ENCODE results near the gene MOSPD2. TPM values are rescaled to one million over a fixed set of nuclear protein-coding genes. Genes with fewer than 3 reads are reported as not detected.

The MOSPD2 gene
- total and polyA plus RNA-seq, 8 donors: 1.7 to 34.1 (median 5.9) TPM

- H3K4me1 ChIP-seq: no peaks in the 10 kb centered on the region
- WGBS, 5 donors: 64 to 81% (median 76%) methylated on average over 3 of the region's 3 CpGs
- no peak overlapping the region for H3K4me3 ChIP-seq
- TF ChIP-seq EP300 (IDR thresholded peaks at IDR 0.05) (no peak), POLR2A (IDR thresholded peaks at IDR 0.05) (no peak), POLR2AphosphoS5 (IDR thresholded peaks at IDR 0.05) (no peak), CTCF (IDR thresholded peaks at IDR 0.05) (no peak)
- intact Hi-C loops (cut with DNase I; ENCODE audit: low total_unique reads): no loop called here
- no peak for DNase-seq
- H3K9me3 ChIP-seq: no peaks in the 10 kb centered on the region
- no peak overlapping the region for H3K27ac ChIP-seq
- H3K36me3 ChIP-seq: no peaks in the 10 kb centered on the region
- H3K27me3 ChIP-seq: peaks cover 0 to 4% (median 0%) of the 10 kb centered on the region in 3 donors
Measured at GRCh38 chrX:14941301-14941700, 68.1 kb downstream of the MOSPD2 start.

GRCh38 chrX:14942341-14942740 lies 69.1 kb downstream of the MOSPD2 start:
- Histone ChIP-seq H3K36me3 (no peaks in the 10 kb centered on the region), H3K4me1 (no peaks in the 10 kb centered on the region), H3K4me3 (no peak overlapping the region), H3K27me3 (peaks cover 0 to 4% (median 0%) of the 10 kb centered on the region in 3 donors), H3K27ac (no peak overlapping the region), H3K9me3 (no peaks in the 10 kb centered on the region)
- DNase-seq: no peak
- WGBS, 5 donors: 69 to 87% (median 78%) methylated on average over 3 of the region's 3 CpGs
- intact Hi-C loops (cut with DNase I; ENCODE audit: low total_unique reads): no loop called here
- TF ChIP-seq POLR2A (IDR thresholded peaks at IDR 0.05) (no peak), CTCF (IDR thresholded peaks at IDR 0.05) (no peak), POLR2AphosphoS5 (IDR thresholded peaks at IDR 0.05) (no peak), EP300 (IDR thresholded peaks at IDR 0.05) (no peak)

- Histone ChIP-seq H3K27ac (no peak overlapping the region), H3K27me3 (peaks cover 0 to 4% (median 0%) of the 10 kb centered on the region in 3 donors), H3K4me1 (no peaks in the 10 kb centered on the region), H3K9me3 (no peaks in the 10 kb centered on the region), H3K4me3 (no peak overlapping the region), H3K36me3 (no peaks in the 10 kb centered on the region)
- WGBS, 5 donors: 73 to 93% (median 83%) methylated on average over 2 of the region's 2 CpGs
- no peak for DNase-seq
- intact Hi-C loops (cut with DNase I; ENCODE audit: low total_unique reads): no loop called here
- TF ChIP-seq POLR2A (IDR thresholded peaks at IDR 0.05) (no peak), POLR2AphosphoS5 (IDR thresholded peaks at IDR 0.05) (no peak), CTCF (IDR thresholded peaks at IDR 0.05) (no peak), EP300 (IDR thresholded peaks at IDR 0.05) (no peak)
Measured at GRCh38 chrX:14943962-14944361, 70.7 kb downstream of the MOSPD2 start.

- Histone ChIP-seq H3K4me3 (no peak overlapping the region), H3K27ac (no peak overlapping the region), H3K4me1 (no peaks in the 10 kb centered on the region), H3K9me3 (no peaks in the 10 kb centered on the region), H3K36me3 (no peaks in the 10 kb centered on the region), H3K27me3 (no peaks in the 10 kb centered on the region)
- no peak for DNase-seq
- WGBS, 5 donors: 86 to 95% (median 92%) methylated on average over 5 of the region's 5 CpGs
- intact Hi-C loops (cut with DNase I; ENCODE audit: low total_unique reads): no loop called here
- TF ChIP-seq EP300 (IDR thresholded peaks at IDR 0.05) (no peak), POLR2AphosphoS5 (IDR thresholded peaks at IDR 0.05) (no peak), CTCF (IDR thresholded peaks at IDR 0.05) (no peak), POLR2A (IDR thresholded peaks at IDR 0.05) (no peak)
Measured at GRCh38 chrX:14946606-14947155, 73.5 kb downstream of the MOSPD2 start.

Measured in stomach (tissue), 9 donors.